ENCODE data around the gene PWWP2B.

PWWP2B gene

DNA sequence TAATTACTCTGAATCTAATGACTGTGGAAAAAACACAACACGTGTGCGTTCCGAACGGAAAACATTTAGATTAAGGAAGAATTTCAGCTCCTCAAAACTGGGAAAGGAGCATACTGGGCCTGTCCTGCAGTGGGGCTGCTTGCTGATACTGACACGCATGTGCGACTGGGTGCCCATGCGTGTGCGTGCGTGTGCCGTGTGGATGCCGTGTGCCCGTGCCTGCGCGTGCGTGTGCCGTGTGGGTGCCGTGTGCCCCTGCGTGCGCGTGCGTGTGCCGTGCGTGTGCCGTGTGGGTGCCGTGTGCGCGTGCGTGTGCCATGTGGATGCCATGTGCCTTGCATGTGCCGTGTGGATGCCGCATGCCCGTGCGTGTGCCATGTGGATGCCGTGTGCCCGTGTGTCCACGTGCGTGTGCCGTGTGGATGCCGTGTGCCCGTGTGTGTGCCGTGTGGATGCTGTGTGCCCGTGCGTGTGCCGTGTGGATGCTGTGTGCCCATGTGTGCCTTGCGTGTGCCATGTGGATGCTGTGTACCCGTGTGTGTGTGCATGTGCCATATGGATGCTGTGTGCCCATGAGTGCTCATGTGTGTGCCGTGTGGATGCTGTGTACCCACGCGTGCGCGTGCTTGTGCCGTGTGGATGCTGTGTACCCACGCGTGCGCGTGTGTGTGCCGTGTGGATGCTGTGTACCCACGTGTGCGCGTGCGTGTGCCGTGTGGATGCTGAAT lies 28.2 kb downstream of the PWWP2B start:
- Histone ChIP-seq H3K27ac (ENCODE audit: low read length) (no peak overlapping the region), H3K4me1 (ENCODE audit: control insufficient read depth in 1 of 2, insufficient read depth in 2 of 2, low read length in 2 of 2) (peaks cover 6 to 38% of the 10 kb centered on the region in 2 donors), H3K36me3 (ENCODE audit: control insufficient read depth in 1 of 2, insufficient read depth in 2 of 2, low read length in 2 of 2) (no peaks in the 10 kb centered on the region), H3K9me3 (ENCODE audit: control insufficient read depth in 1 of 2, low read length in 2 of 2) (no peaks in the 10 kb centered on the region), H3K4me3 (ENCODE audit: low read depth in 1 of 2, low read length in 2 of 2) (no peak overlapping the region), H3K27me3 (ENCODE audit: low read depth, low read length) (no peaks in the 10 kb centered on the region)

DNA sequence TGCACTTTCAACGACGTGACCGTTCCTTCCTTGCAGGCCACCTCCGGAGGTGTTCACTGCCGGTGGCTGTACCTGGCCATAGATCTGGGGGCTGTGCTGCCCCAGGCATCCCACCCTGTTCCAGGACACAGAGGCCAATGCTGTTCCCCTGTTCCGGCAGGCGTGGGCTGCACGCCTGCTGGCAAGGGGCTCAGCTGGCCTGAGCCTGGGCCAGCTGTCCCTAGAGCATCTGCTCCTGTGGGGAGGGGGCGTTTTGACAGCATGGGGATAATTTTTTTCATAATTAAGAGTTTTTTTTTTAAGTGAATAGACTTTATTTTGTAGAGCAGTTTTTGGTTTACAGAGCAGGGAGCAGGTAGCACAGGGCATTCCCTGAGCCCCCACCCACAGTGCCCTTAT lies 28.8 kb downstream of the PWWP2B start:
- Histone ChIP-seq H3K27ac (ENCODE audit: low read length) (no peak overlapping the region), H3K9me3 (ENCODE audit: control insufficient read depth in 1 of 2, low read length in 2 of 2) (no peaks in the 10 kb centered on the region), H3K36me3 (ENCODE audit: control insufficient read depth in 1 of 2, insufficient read depth in 2 of 2, low read length in 2 of 2) (no peaks in the 10 kb centered on the region), H3K27me3 (ENCODE audit: low read depth, low read length) (no peaks in the 10 kb centered on the region), H3K4me1 (ENCODE audit: control insufficient read depth in 1 of 2, insufficient read depth in 2 of 2, low read length in 2 of 2) (peaks cover 6 to 32% of the 10 kb centered on the region in 2 donors), H3K4me3 (ENCODE audit: low read depth in 1 of 2, low read length in 2 of 2) (no peak overlapping the region)

DNA sequence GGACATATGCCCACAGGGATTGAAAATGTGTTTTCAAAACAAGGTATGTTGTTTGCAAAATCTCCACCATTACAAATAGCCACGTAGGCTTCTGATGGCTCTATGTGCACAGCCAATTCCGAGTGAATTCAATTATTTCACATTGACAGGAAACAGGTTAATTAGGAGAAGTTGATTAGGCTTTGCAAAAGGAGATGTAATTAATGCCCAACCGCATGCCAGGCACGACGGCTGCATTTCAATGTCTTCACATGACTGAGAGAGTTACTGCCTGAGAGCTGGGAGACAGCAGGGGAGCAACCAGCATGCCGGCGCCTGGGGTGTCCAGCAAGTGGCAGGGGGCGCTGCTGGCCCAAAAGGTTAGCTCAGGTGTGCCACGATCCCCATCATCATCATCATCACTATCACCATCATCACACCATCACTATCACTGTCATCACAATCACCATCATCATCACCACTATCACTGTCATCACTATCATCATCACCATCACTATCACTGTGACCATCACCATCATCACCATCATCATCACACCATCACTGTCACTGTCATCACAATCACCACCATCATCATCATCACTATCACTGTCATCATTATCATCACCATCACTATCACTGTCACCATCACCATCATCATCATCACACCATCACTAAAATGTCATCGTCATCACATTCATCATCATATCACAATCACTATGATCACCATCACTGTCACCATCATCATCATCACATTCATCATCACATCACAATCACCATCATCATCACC lies 30.2 kb downstream of the PWWP2B start:
- H3K4me1 ChIP-seq (ENCODE audit: control insufficient read depth in 1 of 2, insufficient read depth in 2 of 2, low read length in 2 of 2), result peaks cover 0 to 18% of the 10 kb centered on the region in 2 donors
- no peaks in the 10 kb centered on the region for H3K9me3 ChIP-seq (ENCODE audit: control insufficient read depth in 1 of 2, low read length in 2 of 2)
- no peak overlapping the region for H3K4me3 ChIP-seq (ENCODE audit: low read depth in 1 of 2, low read length in 2 of 2)
- no peaks in the 10 kb centered on the region for H3K27me3 ChIP-seq (ENCODE audit: low read depth, low read length)
- no peak overlapping the region for H3K27ac ChIP-seq (ENCODE audit: low read length)
- H3K36me3 ChIP-seq (ENCODE audit: control insufficient read depth in 1 of 2, insufficient read depth in 2 of 2, low read length in 2 of 2), result no peaks in the 10 kb centered on the region

DNA sequence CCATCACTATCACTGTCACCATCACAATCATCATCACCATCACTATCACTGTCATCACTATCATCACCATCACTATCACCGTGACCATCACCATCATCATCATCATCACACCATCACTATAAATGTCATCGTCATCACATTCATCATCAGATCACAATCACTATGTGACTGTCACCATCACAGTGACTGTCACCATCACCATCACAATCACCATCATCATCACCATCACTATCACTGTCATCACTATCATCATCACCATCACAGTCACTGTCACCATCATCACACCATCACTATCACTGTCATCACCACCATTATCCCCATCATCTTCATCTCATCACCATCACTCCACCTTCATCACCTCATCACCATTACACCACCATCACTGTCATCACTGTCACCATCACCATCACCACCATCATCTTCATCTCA lies 31.0 kb downstream of the PWWP2B start:
- Histone ChIP-seq H3K4me3 (ENCODE audit: low read depth in 1 of 2, low read length in 2 of 2) (no peak overlapping the region), H3K27ac (ENCODE audit: low read length) (no peak overlapping the region), H3K4me1 (ENCODE audit: control insufficient read depth in 1 of 2, insufficient read depth in 2 of 2, low read length in 2 of 2) (peaks cover 0 to 11% of the 10 kb centered on the region in 2 donors), H3K27me3 (ENCODE audit: low read depth, low read length) (no peaks in the 10 kb centered on the region), H3K9me3 (ENCODE audit: control insufficient read depth in 1 of 2, low read length in 2 of 2) (no peaks in the 10 kb centered on the region), H3K36me3 (ENCODE audit: control insufficient read depth in 1 of 2, insufficient read depth in 2 of 2, low read length in 2 of 2) (no peaks in the 10 kb centered on the region)

DNA sequence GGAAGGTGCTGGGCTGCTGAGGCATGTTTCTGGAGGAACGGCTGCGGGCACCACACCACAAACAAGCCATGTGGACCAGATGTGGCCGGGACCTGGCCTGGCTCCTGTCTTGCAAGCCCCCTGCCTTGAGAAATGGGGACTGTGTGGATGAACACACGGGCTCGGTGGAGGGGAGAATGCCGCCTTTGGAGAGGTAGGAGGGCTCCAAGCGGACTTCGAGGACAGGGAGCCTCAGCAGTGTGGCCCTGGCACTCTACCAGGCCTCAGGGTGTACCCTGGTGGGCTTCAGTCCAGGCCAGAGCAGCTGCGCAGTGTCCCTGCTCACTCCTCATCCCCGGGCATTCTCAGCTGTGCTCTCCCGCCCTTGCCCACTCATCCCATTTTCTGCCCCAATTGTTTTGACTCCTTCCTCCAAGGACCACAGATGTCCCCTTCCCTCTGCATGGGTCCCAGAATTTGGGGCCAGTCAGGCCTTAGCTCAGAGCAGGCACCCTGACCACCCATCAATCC lies 31.5 kb downstream of the PWWP2B start:
- peaks cover 0 to 6% of the 10 kb centered on the region in 2 donors for H3K4me1 ChIP-seq (ENCODE audit: control insufficient read depth in 1 of 2, insufficient read depth in 2 of 2, low read length in 2 of 2)
- H3K4me3 ChIP-seq (ENCODE audit: low read depth in 1 of 2, low read length in 2 of 2), result no peak overlapping the region
- H3K36me3 ChIP-seq (ENCODE audit: control insufficient read depth in 1 of 2, insufficient read depth in 2 of 2, low read length in 2 of 2), result no peaks in the 10 kb centered on the region
- H3K9me3 ChIP-seq (ENCODE audit: control insufficient read depth in 1 of 2, low read length in 2 of 2), result no peaks in the 10 kb centered on the region
- H3K27ac ChIP-seq (ENCODE audit: low read length), result no peak overlapping the region
- H3K27me3 ChIP-seq (ENCODE audit: low read depth, low read length), result no peaks in the 10 kb centered on the region

DNA sequence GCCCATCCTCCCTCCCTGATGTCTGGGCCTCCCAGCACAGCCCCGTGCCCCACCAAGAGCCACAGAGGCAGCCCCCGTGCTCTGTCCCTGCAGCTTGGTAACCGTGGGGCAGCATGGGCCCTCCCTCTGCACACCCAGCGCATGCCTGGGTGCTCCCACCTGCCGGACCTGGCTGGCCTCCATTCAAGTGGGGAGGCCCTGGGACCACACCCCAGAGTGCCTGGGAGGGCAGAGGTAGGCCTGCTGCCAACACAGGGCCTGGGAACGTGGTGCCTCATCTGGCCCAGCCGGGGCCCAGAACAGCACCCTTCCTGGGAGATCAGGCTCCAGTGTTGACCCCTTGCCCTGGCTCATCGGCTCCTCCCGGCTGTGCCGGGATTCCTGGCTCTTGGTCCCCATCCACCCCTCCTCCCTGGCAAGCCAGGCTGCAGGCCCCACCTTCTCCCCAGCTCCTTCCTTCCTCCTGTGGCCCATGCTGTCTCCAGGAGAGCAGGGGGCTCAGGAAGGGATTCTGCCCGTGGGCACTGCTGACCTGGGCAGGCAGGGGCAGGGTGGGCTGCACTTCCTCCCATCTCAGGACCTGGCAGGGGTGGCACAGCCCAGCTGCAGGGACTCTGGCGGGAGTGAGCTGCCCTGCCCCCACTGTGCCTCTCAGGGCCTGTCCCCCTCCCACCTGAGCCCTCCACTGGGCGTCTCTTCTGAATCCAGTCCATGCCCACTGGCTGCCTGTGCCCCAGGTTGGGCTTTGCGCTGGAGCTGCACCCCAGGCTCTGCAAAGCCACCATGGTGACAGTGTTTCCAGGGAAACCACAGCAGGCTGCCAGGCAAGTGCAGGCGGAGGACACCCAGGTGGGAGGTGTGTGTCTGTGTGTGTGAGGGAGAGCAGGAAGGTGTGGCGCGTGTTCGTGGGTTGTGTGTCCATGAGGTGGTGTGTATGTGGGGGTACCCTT lies 32.6 kb downstream of the PWWP2B start:
- Histone ChIP-seq H3K4me1 (ENCODE audit: control insufficient read depth in 1 of 2, insufficient read depth in 2 of 2, low read length in 2 of 2) (peaks cover 0 to 6% of the 10 kb centered on the region in 2 donors), H3K27me3 (ENCODE audit: low read depth, low read length) (no peaks in the 10 kb centered on the region), H3K4me3 (ENCODE audit: low read depth in 1 of 2, low read length in 2 of 2) (no peak overlapping the region), H3K27ac (ENCODE audit: low read length) (no peak overlapping the region), H3K36me3 (ENCODE audit: control insufficient read depth in 1 of 2, insufficient read depth in 2 of 2, low read length in 2 of 2) (no peaks in the 10 kb centered on the region), H3K9me3 (ENCODE audit: control insufficient read depth in 1 of 2, low read length in 2 of 2) (no peaks in the 10 kb centered on the region)

DNA sequence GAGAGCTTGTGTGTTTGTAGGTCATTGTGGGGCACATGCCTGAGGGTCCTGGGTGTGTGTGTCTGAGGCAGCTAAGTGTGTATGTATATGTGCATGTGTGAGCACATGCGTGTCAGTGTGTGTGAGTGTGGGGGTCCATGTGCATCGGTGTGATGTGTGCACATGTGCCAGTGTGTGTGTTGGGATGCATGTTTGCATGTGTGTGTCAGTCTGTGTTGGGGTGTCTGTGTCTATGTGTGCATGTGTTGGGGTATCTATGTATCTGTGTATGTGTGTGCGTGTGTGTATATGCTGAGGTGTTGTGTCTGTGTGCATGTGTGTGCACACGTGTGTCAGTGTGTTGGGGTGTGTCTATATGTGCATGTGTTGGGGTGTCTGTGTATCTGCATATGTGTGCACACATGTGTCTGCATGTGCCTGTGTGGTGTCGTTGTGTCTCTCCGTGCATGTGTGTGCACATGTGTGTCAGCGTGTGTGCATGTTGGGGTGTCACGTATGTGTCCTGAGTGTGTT lies 33.3 kb downstream of the PWWP2B start:
- no peak overlapping the region for H3K27ac ChIP-seq (ENCODE audit: low read length)
- no peak overlapping the region for H3K4me3 ChIP-seq (ENCODE audit: low read depth in 1 of 2, low read length in 2 of 2)
- H3K36me3 ChIP-seq (ENCODE audit: control insufficient read depth in 1 of 2, insufficient read depth in 2 of 2, low read length in 2 of 2), result no peaks in the 10 kb centered on the region
- H3K9me3 ChIP-seq (ENCODE audit: control insufficient read depth in 1 of 2, low read length in 2 of 2), result no peaks in the 10 kb centered on the region
- peaks cover 0 to 6% of the 10 kb centered on the region in 2 donors for H3K4me1 ChIP-seq (ENCODE audit: control insufficient read depth in 1 of 2, insufficient read depth in 2 of 2, low read length in 2 of 2)
- H3K27me3 ChIP-seq (ENCODE audit: low read depth, low read length), result no peaks in the 10 kb centered on the region

DNA sequence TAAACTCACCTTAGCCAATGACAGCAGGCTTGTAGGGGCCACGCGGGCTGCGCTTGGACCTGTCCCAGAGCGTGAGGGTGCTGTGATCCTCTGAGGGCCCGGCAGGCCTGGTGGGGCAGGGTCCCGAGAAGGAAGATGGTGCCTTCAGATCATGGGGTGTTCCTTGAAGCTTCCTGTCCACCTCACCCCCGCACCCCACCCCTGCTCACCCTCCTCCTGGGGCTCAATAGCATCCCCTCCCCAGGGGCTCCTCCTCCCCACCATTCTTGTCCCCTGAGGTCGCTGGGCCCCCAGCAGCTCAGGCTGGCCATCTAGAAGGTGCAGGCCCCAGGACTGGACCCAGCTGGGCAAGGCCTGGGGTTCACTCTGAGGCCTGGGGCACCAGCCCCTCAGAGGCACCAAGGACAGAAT lies 33.9 kb downstream of the PWWP2B start:
- H3K4me1 ChIP-seq (ENCODE audit: control insufficient read depth in 1 of 2, insufficient read depth in 2 of 2, low read length in 2 of 2), result peaks cover 0 to 6% of the 10 kb centered on the region in 2 donors
- no peak overlapping the region for H3K4me3 ChIP-seq (ENCODE audit: low read depth in 1 of 2, low read length in 2 of 2)

DNA sequence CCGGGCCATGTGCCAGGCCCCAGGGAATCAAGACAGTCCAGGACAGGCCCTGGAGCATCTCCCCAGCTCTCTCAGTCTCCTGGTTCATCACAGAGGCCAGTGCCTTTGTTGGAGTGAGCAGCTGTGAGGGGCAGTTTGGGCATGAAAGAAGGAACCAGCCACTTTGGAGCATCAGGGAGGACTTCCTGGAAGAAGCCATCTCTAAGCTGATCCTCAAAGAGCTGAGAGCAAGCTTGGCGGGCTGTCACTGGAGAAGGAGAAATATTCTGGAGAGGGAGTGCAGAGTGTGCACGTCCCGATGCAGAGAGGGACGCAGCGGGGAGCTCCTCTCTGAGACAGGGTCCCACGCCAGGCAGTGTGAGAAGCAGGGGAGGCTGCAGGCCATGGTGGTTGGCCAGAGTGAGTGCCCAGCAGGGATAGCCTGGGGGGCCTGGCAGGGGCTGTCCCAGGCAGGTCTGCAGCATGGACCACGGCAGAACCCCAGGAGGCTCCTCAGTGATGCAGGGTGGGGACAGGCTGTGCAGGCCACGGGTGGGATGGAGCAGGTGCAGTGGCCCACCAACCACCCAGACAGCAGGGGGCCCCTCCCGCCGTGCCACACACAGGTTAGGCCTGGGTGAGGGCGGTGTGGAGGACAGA lies 34.7 kb downstream of the PWWP2B start:
- H3K4me3 ChIP-seq (ENCODE audit: low read depth in 1 of 2, low read length in 2 of 2), result no peak overlapping the region
- no peaks in the 10 kb centered on the region for H3K36me3 ChIP-seq (ENCODE audit: control insufficient read depth in 1 of 2, insufficient read depth in 2 of 2, low read length in 2 of 2)
- peaks cover 0 to 6% of the 10 kb centered on the region in 2 donors for H3K4me1 ChIP-seq (ENCODE audit: control insufficient read depth in 1 of 2, insufficient read depth in 2 of 2, low read length in 2 of 2)
- no peak overlapping the region for H3K27ac ChIP-seq (ENCODE audit: low read length)
- H3K9me3 ChIP-seq (ENCODE audit: control insufficient read depth in 1 of 2, low read length in 2 of 2), result no peaks in the 10 kb centered on the region
- H3K27me3 ChIP-seq (ENCODE audit: low read depth, low read length), result no peaks in the 10 kb centered on the region

More for the DNA sequence above, 33.9 kb downstream of the PWWP2B start:
- Histone ChIP-seq H3K9me3 (ENCODE audit: control insufficient read depth in 1 of 2, low read length in 2 of 2) (no peaks in the 10 kb centered on the region), H3K27me3 (ENCODE audit: low read depth, low read length) (no peaks in the 10 kb centered on the region), H3K36me3 (ENCODE audit: control insufficient read depth in 1 of 2, insufficient read depth in 2 of 2, low read length in 2 of 2) (no peaks in the 10 kb centered on the region), H3K27ac (ENCODE audit: low read length) (no peak overlapping the region)

DNA sequence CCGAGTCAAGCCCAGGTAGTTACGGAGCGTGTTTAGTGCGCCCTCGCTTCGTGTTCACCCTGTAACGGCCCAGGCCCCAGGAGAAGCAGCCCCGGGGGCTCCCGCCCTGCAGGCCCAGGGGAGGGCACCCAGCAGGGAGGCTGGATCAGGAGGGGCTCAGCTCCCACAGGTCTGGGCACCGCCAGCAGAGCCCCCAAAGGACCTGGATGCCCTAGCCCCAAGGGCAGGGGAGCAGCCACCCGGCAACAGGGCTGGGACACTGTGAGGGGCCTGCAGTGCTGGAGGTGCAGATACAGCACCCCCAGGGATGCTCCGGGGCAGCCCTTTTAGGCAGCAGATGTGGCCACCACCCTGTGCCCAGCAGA lies 35.2 kb downstream of the PWWP2B start:
- peaks cover 0 to 6% of the 10 kb centered on the region in 2 donors for H3K4me1 ChIP-seq (ENCODE audit: control insufficient read depth in 1 of 2, insufficient read depth in 2 of 2, low read length in 2 of 2)
- no peaks in the 10 kb centered on the region for H3K9me3 ChIP-seq (ENCODE audit: control insufficient read depth in 1 of 2, low read length in 2 of 2)
- no peaks in the 10 kb centered on the region for H3K36me3 ChIP-seq (ENCODE audit: control insufficient read depth in 1 of 2, insufficient read depth in 2 of 2, low read length in 2 of 2)
- no peaks in the 10 kb centered on the region for H3K27me3 ChIP-seq (ENCODE audit: low read depth, low read length)
- H3K27ac ChIP-seq (ENCODE audit: low read length), result no peak overlapping the region
- H3K4me3 ChIP-seq (ENCODE audit: low read depth in 1 of 2, low read length in 2 of 2), result no peak overlapping the region
